Measurements from ENCODE around the gene CASZ1. TPM values are rescaled to one million over a fixed set of nuclear protein-coding genes. Genes with fewer than 3 reads are reported as not detected.

The CASZ1 gene
- total and polyA plus RNA-seq, 10 donors = 0.73 to 14.5 (median 9.1) TPM

GRCh38 chr1:10701145-10701544 lies 95.3 kb downstream of the CASZ1 start:
- Histone ChIP-seq H3K4me3 (no peak overlapping the region), H3K27me3 (replicated peaks in 1 of 7) (peaks cover 0 to 14% (median 0%) of the 10 kb centered on the region in 7 donors), H3K9me3 (no peaks in the 10 kb centered on the region), H3K4me1 (no peaks in the 10 kb centered on the region), H3K36me3 (no peaks in the 10 kb centered on the region), H3K27ac (no peak overlapping the region)
- intact Hi-C loops (cut with DNase I; ENCODE audit: low total_unique reads) = no loop called here
- no peak for TF ChIP-seq CTCF (IDR thresholded peaks at IDR 0.05 in 8 of 11, conservative IDR thresholded peaks at IDR 0.05 in 3 of 11)
- no peak for TF ChIP-seq POLR2A (IDR thresholded peaks at IDR 0.05)
- TF ChIP-seq POLR2AphosphoS5 (IDR thresholded peaks at IDR 0.05) = no peak
- no peak for DNase-seq
- WGBS, 5 donors = 76 to 93% (median 89%) methylated on average over 12 to 14 of the region's 14 CpGs

- Histone ChIP-seq H3K9me3 (no peaks in the 10 kb centered on the region), H3K4me3 (no peak overlapping the region), H3K4me1 (peaks cover 0 to 10% (median 8%) of the 10 kb centered on the region in 6 donors), H3K27ac (no peak overlapping the region), H3K36me3 (no peaks in the 10 kb centered on the region), H3K27me3 (replicated peaks in 1 of 7) (peaks cover 0 to 3% (median 0%) of the 10 kb centered on the region in 7 donors)
- intact Hi-C loops (cut with DNase I; ENCODE audit: low total_unique reads) = loop anchor here (10.0 kb wide), 1 partner anchor 165 kb away; no protein-coding TSS in a partner anchor
- 84 to 91% (median 86%) methylated on average over 7 of the region's 7 CpGs for WGBS, 5 donors
- TF ChIP-seq POLR2A (IDR thresholded peaks at IDR 0.05) = no peak
- no peak for TF ChIP-seq CTCF (IDR thresholded peaks at IDR 0.05 in 8 of 11, conservative IDR thresholded peaks at IDR 0.05 in 3 of 11)
- no peak for TF ChIP-seq POLR2AphosphoS5 (IDR thresholded peaks at IDR 0.05)
- DNase-seq = no peak
These were observed 97.0 kb downstream of the CASZ1 start for GRCh38 chr1:10699470-10699835.

GRCh38 chr1:10698726-10699469 lies 97.5 kb downstream of the CASZ1 start:
- no peak for DNase-seq
- Histone ChIP-seq H3K27ac (no peak overlapping the region), H3K36me3 (no peaks in the 10 kb centered on the region), H3K4me3 (no peak overlapping the region), H3K9me3 (no peaks in the 10 kb centered on the region), H3K4me1 (peaks cover 0 to 10% (median 8%) of the 10 kb centered on the region in 6 donors), H3K27me3 (replicated peaks in 1 of 7) (no peaks in the 10 kb centered on the region)
- intact Hi-C loops (cut with DNase I; ENCODE audit: low total_unique reads) = loop anchor here (10.0 kb wide), 1 partner anchor 166 kb away; no protein-coding TSS in a partner anchor
- WGBS, 5 donors = 57 to 75% (median 69%) methylated on average over 11 to 14 of the region's 14 CpGs
- TF ChIP-seq CTCF (IDR thresholded peaks at IDR 0.05 in 8 of 11, conservative IDR thresholded peaks at IDR 0.05 in 3 of 11) (no peak), POLR2AphosphoS5 (IDR thresholded peaks at IDR 0.05) (no peak), POLR2A (IDR thresholded peaks at IDR 0.05) (no peak)

- no peak overlapping the region for H3K4me3 ChIP-seq
- no peaks in the 10 kb centered on the region for H3K9me3 ChIP-seq
- H3K27me3 ChIP-seq (replicated peaks in 1 of 7) = no peaks in the 10 kb centered on the region
- TF ChIP-seq POLR2A (IDR thresholded peaks at IDR 0.05) (no peak), POLR2AphosphoS5 (IDR thresholded peaks at IDR 0.05) (no peak), CTCF (IDR thresholded peaks at IDR 0.05 in 8 of 11, conservative IDR thresholded peaks at IDR 0.05 in 3 of 11) (no peak)
- H3K36me3 ChIP-seq = no peaks in the 10 kb centered on the region
- WGBS, 5 donors = 89 to 93% (median 92%) methylated on average over 25 of the region's 25 CpGs
- no peak overlapping the region for H3K27ac ChIP-seq
- H3K4me1 ChIP-seq = peaks cover 3 to 21% (median 17%) of the 10 kb centered on the region in 6 donors
- DNase-seq = no peak
- intact Hi-C loops (cut with DNase I; ENCODE audit: low total_unique reads) = loop anchor here (10.0 kb wide), 1 partner anchor 167 kb away; no protein-coding TSS in a partner anchor
These were observed 98.8 kb downstream of the CASZ1 start for GRCh38 chr1:10697621-10698160.

All from spleen (tissue), 11 donors.